GM18951 (cell line): ENCODE data around the gene ALK.

Experiments used
- POLR2A ChIP-seq: IDR thresholded peaks from 4 replicates; pipeline ENCODE4 v1.6.1; 2011; ENCODE audit warnings: mild to moderate bottlenecking; ENCODE audit not compliant: insufficient read length, insufficient read depth; ENCODE audit errors: extremely low read depth
- in situ Hi-C: fragments of 300-500 bp; cut with MboI; formaldehyde crosslinking; loops from one replicate; pipeline ENCODE4 v1.12.0; 2022; ENCODE audit warnings: low sequenced_read_pairs, mixed read lengths, inconsistent platforms; ENCODE audit not compliant: unreplicated experiment

The ALK gene

DNA sequence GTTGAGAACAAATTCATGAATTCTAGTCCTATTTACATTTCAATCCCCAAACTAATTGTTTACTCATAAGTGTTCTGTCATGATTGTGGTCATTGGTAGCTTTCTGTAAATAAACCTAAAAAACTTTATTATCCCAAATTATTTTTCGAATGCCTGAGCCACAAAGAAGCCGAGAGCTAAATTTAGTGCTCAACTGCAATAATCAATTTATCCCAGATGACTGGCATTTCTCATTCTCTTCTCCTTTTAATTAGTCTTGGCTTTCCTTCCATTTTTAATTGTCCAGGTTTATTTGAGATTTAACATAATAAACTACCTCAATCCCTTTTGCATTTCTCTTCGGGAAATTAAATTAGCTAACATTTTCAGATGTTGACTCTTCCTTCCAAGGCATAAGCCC is 308.3 kb downstream of the ALK start:
- TF ChIP-seq POLR2A: no peak
- in situ Hi-C loops: no loop called here

DNA sequence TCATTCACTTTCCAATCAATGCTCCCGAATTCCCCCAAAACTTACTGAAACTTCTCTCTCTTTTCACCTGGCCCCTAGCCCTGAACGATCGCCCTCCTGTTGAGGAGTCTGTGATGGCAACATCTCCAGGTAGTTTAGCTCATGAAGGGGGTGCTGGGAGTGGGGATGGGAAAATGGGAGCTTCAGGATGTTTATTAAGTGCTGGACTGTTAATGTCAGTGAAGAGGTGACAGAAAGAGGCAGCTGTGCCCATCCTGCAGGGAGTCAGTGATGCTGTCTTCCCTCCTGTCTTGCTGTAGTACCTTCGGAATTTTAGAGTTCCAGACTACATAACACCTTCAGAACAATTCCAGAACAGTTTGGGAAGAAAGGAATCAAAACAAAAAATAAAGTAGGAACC is 308.8 kb downstream of the ALK start:
- in situ Hi-C loops: no loop called here
- no peak for TF ChIP-seq POLR2A

DNA sequence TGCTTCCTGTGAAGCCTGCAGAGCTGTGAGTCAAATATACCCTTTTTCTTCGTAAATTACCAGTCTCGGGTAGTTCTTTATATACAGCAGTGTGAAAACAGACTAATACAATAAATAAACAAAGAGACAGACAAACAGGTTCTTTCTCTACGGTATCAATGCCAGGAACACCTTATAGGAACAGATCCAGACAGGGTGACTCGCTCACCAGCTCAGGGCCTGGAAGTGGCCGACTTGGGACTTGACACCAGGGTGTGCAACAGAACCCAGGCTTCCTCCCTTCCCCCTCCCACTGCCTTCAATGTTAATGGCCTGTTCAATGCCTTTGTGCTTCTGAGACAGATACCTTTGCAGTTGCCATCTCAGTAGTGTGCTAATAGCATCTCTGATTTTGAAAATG is 309.5 kb downstream of the ALK start:
- in situ Hi-C loops: no loop called here
- TF ChIP-seq POLR2A: no peak

DNA sequence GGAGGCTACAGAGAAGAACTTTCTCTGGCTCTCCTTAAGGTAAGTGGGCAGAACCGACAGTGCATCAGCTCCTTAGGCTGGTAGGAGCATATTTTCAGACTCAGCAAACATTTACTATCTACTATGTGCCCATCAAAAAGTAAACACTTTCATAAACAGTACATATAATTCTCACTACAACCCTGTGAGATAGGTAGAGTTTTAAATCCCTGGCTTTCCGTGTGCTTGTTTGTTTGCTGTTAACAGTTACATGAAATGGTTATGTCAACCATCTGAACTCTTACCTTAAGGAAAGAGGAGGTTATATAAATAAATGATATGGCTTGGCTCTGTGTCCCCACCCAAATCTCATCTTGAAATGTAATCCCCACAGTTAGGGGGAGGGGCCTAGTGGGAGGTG is 310.1 kb downstream of the ALK start:
- no peak for TF ChIP-seq POLR2A
- in situ Hi-C loops: no loop called here

DNA sequence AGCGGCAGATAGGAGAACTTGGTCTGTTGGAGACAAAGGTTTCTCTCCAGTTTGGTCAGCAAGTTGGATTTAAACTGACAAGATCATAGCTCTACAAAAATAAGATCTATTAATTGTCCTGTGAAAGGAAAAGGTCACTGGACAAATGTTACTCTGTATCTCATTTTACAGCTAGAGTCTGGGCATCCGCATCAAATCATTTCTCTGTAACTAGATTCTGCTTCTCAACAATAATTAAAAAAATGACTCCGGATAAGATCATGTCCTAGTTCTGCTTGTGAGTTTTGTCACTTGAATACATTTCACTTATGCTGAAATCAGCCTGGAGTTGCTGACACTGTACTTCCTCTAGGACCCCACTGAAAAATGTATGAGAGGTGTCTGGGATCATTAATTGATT is 310.8 kb downstream of the ALK start:
- in situ Hi-C loops: no loop called here
- no peak for TF ChIP-seq POLR2A

DNA sequence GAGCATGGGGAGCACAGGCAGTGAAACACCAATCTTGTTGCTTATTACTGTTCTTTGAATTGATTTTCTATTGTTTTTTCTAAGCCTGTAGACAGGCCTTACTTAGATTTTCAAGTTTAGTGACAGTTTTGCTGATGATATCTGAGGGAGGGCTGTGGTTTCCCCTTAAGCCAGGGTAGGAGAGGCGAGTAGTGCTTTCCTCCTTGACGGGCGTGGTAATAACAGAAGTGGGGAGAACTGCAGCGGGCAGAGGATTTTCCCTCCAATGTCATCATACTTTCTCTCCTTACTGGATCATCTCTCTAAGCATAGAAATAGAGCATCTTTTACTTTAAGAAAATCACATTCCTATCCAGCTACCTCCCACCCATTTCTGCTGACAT is 314.4 kb downstream of the ALK start:
- in situ Hi-C loops: no loop called here
- no peak for TF ChIP-seq POLR2A

DNA sequence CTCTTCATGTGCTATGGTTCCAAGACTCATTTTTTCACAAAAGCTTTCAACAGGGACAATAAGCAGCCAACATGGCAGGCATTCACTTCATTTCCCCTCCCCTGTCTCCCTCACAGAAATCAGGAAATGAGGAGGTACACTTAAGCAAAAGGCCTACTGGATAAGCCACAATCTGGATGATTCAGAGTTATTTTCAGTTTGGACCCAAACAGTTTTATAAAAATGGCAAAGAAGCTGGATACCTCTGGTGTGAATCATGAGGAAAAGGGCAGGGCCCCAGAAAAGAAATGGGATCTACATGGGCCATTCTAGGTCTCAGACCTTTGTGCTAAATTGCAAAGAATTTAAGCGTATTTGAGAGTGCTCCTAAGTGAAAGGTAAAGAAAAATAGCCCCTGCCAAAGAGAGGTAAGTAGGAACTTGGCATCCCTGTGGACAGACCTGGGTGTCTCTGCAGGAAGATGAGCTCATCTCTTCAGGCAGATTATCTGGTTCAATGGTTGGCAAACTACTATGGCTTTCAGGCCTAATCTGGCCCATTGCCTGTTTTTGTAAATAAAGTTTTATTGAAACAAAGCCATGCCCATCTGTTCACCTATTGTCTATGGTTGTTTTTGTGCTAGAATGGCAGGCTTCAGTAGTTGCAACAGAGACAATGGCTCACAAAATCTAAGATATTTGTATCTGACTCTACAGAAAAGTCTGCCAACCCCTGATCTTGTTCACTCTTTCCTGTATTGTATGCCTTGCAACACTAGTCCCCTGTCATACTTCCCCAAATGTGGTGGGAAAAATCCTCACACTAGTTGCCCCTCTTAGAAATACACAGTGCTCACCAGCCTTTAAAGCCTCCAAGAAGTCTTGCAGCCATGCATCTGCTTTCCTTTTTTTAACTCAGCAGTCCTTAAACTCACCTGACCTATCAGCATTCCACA is 315.0 kb downstream of the ALK start:
- in situ Hi-C loops: no loop called here
- no peak for TF ChIP-seq POLR2A

DNA sequence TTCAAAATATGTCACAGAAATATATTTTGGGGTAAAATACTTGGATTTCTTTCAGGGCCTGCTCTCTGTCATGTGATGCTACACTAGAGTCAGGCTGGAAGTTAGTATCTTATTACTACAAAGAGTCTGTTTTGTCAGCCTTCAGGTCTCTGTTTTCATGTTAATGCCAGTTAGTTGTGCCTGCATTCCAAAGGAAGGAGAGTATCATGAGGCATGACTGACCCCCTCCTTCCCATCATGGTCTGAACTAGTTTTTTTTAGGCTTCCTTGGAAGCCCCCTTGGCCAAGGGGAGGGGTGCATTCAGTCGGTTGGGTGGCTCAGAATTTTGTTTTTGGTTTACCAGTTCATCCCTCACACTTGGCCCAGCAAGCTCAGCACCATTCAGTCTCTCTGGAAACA is 318.0 kb downstream of the ALK start:
- in situ Hi-C loops: no loop called here
- TF ChIP-seq POLR2A: no peak

DNA sequence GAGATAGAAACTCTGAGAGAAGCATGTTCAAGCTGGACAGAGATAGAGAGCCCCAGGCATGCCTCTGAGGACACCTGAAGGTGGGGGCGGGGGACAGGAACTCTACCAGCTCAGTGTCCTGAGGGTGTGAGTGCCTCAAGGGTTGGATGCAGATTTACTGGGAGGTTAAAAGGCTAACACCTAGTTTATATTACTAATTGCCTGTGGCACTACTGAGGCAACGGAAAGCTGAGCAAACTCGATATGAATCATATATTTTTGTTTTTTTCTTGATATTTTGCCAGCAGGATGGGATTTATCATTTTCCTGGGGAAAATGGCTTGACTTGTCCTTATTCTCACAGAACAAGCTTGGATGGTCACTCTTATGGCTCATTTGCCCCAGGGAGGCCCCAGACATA is 319.5 kb downstream of the ALK start:
- in situ Hi-C loops: no loop called here
- no peak for TF ChIP-seq POLR2A

DNA sequence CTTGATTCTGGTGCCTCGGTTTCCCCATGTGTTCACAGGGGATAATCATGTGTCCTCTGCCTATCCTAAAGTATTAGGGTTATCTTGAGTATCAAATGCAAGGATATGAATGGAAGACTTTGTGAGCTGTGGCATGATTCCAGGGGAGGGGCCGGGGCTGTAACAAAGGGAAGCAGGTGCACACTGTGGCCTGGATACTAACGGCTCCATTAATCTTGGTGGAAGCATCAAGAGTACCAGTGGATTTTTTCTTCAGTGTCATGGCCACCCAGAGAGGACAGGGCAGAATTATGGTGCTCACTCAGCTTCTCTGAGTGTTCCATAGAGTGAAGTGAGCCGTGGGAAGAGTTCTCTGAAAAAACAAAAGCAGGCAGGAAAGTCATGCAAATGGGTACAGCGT is 320.1 kb downstream of the ALK start:
- no peak for TF ChIP-seq POLR2A
- in situ Hi-C loops: no loop called here

DNA sequence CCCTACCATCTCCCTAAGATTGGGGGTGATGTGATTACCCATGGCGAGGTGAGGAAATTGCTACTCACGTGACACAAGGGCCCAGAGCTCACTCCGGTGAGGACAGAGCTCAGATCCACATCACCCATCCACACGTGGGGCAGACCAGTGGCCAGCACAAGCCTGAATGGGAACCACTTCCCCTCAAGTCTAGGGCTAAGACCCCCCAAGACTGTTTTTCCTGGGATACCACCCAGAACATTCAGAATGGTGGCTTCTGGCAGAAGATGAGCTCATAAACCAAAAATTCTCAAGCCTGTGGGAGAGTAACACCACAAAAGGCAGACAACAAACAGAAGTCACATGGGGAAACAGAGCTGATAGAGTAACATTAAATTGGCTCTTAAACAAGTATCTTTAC is 321.4 kb downstream of the ALK start:
- in situ Hi-C loops: no loop called here
- no peak for TF ChIP-seq POLR2A

DNA sequence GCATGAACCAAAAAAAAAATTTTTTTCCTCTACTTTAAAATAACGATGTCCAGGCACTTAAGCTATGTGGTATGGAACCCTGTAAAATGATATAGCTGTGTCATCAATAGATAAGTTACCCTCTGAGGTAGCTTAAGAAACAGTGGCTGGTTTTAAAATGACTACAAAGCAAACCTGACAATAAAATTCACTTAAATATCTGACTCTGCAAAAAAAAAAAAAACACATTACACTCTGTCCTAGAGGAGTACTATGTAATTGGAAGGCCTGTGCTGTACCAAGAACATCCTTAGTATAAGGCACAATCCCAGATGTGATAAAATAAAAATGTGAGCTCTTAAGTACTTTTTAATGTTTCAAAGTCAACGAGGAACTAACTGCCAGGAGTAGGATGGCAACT is 322.4 kb downstream of the ALK start:
- no peak for TF ChIP-seq POLR2A
- in situ Hi-C loops: no loop called here

DNA sequence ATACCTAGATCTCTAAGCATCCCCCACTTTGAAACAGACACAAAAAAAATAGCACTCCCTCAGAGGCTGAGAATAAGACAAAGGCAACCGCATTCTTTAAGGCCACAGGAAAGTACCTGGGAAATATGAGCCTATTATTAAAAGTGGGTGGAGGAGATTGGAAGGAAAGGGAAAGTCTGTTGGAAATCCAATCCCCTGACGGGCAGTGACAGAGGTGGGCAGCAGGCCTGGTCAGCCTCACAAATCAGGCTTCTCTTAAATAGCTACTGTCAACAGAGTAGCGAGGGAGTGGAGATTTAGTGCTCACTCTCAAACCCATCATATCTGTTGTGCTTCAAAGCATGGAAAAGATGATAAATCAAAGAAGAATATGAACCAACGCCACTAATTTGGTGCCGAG is 324.4 kb downstream of the ALK start:
- in situ Hi-C loops: no loop called here
- no peak for TF ChIP-seq POLR2A

DNA sequence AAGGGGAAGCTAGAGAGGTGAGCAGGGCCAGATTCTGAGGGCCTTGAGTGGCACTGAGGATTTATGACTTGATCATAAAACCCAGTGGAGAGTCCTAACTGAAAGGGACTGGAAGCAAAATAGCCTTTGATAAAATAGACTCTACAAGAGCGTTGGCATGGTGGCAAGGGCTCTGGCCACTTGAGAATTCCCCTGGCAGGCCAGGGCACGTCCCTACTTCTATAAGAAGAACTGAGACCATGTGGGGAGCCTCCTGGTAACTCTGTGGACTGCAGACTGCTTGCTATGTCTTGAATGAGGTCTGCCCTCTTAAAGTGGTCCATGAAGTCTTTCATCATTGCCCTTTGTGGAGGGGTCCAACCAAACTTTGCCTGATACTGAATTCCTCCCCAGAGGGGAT is 324.8 kb downstream of the ALK start:
- in situ Hi-C loops: no loop called here
- TF ChIP-seq POLR2A: no peak
